IPS-11a (cell line): ENCODE measurements around the gene ERP44.
"Not testable (repeated sequence)": the region's sequence is repeated elsewhere in the genome, so short reads cannot be mapped to it uniquely, and the experiment has no call there.

Experiments
- H3K4me3 ChIP-seq: one replicate; pipeline ENCODE4 v1.5.1; 2013; ENCODE audit warnings: low read depth, low read length, control low read depth

Gene ERP44

GRCh38 chr9:100070104-100071041 lies 28.4 kb downstream of the ERP44 start:
- no peak overlapping the region for H3K4me3 ChIP-seq

DNA sequence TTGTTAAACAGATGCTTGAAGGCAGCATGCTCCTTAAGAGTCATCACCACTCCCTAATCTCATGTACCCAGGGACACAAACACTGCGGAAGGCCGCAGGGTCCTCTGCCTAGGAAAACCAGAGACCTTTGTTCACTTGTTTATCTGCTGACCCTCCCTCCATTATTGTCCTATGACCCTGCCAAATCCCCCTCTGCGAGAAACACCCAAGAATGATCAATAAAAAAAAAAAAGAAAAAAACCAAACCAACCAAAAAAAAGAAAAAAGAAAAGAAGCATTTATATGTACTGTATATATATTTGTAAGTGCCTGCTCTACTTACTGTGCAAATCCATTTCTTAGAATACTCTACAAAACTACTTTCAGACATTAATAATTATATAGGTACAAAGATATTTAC lies 29.7 kb downstream of the ERP44 start:
- not testable (repeated sequence) for H3K4me3 ChIP-seq

- not testable (repeated sequence) for H3K4me3 ChIP-seq
Measured at GRCh38 chr9:100067990-100068389, 30.8 kb downstream of the ERP44 start.

- no peak overlapping the region for H3K4me3 ChIP-seq
Measured at GRCh38 chr9:100066539-100066938, 32.3 kb downstream of the ERP44 start.

DNA sequence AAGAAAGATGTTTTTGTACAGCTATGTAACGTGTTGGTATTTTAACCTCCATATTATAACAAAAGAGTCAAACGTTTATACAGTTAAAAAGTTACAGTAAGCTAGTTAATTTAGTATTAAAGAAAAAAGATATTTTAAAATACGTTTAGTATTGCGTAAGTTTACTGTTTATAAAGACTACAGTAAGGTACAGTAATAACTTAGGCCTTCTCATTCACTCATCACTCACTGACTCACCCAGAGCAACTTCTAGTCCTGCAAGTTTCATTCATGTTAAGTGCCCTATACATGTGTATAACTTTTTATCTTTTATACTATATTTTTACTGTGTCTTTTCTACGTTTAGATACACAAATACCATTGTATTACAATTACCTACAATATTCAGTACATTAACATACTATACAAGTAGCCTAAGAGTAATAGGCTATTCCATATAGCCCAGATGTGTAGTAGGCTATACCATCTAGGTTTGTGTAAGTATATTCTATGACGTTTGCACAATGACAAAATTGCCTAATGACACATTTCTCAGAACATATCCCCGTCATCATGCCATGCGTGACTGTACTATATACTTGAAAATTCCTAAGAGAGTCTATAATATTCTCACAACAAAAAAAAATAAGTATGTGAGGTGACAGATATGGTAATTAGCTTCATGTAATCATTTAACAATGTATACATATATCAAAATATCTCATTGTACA lies 33.8 kb downstream of the ERP44 start:
- no peak overlapping the region for H3K4me3 ChIP-seq

- H3K4me3 ChIP-seq = no peak overlapping the region
Measured at GRCh38 chr9:100063185-100063584, 35.6 kb downstream of the ERP44 start.

- not testable (repeated sequence) for H3K4me3 ChIP-seq
Measured at GRCh38 chr9:100062683-100063082, 36.1 kb downstream of the ERP44 start.

DNA sequence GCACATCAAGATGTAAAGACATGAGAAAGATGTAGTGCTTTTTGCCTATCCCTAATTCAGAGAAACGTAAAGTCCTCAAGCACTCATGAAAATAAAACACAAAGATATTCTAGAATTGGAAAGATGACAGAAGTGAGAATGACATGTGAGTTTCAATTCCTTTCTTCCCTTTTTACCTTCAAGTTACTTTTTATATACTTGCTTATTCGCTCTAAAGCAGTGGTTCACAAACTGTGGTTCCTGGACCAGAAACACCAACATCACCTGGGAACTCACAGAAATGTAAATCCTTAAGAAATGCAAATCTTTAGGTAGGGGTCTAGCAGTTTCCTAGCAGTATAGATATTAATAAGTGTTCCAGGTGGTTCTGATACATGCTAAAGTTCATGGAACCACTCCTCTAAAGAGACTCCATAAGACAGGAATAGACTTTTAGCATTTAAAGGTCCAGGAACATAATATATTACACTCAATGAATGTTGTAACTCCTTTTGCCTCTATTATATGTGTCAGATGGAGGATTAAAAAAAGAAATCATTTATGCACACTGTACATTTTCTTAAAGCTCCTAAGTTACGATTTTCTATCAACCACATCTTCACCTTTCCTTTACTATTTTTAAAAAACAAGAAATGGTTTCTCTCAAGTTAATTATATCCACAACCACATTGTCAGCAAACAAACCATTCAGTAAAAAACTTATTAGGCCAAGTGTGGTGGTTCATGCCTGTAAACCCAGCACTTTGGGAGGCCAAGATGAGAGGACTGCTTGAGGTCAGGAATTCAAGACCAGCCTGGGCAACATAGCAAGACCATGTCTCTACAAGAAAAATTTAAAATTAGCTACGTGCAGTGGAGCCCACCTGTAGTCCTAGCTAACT lies 39.9 kb downstream of the ERP44 start:
- H3K4me3 ChIP-seq = no peak overlapping the region

DNA sequence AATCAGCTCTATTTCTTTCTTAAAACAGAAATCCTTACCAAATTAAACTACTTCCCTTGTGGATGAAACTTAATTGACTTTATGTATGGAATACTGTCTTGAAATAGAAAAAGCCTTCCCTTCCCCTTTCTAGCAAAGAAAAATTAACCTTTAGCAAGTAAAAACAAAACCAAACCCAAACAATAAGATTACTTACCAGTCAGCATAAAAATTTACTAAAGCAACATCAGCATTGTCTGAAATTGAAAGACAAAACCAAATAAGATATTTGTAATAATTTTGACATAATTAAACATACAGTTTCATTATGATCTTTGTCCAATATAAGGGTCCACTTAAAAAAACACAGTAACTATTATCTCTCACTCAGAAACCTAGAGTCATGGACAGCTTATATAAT lies 41.2 kb downstream of the ERP44 start:
- H3K4me3 ChIP-seq = no peak overlapping the region

DNA sequence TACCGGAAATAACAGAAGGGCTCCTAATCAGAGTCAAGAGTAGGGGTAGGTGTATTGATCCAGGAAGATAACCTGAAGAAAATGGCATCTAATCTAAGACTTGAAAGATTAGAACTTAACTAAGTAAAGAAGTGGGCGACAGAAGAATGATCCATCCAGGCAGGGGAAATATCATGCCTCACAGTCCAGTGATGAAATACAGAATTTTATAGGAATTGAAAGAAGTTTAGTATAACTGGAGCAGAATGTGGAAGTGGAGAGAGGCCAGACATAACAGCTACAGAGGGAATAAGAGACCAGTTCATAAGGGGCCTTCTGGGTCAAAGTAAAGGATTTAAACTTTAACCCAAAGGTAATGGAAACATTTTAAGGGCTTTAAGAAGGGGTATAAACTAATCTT lies 42.2 kb downstream of the ERP44 start:
- no peak overlapping the region for H3K4me3 ChIP-seq

DNA sequence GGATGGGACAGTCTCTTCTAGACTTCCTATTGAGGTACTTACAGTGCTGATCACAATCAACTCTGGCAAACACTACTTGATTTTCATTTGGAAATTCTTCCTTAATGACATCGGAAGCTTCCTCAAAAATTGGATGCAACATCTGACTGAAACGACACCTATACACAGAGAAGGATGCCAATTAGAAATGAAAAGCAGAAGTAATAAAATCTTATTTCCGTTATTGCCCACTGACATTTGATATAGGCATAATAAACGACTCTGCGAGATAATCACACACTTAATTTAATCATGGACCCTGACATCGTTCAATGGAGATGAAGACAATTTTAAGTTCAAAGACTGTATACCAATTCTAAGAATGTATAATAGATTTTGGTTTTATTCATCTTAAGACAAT lies 46.4 kb downstream of the ERP44 start:
- H3K4me3 ChIP-seq = no peak overlapping the region

DNA sequence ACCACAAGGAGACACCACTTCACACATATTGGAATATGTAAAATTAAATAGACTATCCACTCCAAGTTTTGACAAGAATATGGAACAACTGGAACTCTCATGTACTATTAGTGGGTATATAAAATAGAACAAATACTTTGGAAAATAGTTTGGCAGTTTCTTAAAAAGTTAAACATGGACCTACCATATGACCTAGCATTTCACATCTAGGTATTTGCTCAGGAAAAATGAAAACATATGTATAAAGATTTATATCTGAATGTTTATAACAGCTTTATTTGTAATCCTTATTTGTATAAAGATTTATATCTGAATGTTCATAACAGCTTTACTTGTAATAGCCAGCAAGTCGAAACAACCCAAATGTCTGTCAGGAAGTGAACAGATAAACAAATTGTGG lies 49.2 kb downstream of the ERP44 start:
- H3K4me3 ChIP-seq = no peak overlapping the region

GRCh38 chr9:100038472-100038871 lies 60.3 kb downstream of the ERP44 start:
- no peak overlapping the region for H3K4me3 ChIP-seq

DNA sequence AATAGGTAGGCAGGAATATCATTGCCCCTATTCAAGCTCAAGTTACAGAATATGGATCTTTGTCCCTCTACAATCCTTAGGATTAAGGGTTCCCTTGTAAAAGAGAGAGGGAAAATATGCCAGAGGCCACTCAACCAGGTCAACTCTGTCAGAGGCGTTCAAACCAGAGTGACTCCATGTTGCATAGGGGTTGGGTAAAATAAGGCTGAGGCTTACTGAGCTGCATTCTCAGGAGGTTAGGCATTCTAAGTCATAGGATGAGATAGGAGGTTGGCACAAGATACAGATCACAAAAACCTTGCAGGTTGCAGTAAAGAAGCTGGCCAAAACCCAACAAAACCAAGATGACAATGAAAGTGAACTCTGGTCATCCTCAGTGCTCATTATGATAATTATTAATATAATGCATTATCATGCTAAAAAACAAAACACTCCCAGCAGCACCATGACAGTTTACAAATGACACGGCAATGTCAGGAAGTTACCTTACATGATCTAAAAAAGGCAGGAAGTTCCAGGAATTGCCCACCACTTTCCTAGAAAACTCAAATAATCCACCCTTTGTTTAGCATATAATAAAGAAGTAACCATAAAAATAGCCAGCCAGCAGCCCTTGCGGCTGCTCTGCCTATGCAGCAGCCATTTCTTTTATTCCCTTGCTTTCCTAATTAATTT lies 64.8 kb downstream of the ERP44 start:
- no peak overlapping the region for H3K4me3 ChIP-seq

DNA sequence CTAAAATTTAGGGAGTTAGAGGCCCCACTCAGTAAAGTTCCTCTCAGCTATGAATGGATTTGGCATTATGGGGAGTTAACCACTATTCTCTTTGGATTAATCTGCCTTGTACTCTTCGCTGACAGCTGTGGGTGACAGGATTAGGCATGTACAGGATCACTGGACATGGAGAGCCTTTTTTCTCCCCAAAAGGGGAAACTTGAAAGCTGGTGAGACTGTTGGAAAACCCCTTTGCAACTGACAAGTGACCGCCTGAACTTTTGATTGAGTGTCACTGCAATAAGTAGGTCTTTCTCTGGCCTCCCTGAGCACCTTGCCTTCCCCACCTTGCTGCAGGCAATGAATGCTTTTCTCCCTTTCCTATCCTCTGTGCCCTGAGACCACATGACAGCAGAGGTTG lies 68.3 kb downstream of the ERP44 start:
- no peak overlapping the region for H3K4me3 ChIP-seq

DNA sequence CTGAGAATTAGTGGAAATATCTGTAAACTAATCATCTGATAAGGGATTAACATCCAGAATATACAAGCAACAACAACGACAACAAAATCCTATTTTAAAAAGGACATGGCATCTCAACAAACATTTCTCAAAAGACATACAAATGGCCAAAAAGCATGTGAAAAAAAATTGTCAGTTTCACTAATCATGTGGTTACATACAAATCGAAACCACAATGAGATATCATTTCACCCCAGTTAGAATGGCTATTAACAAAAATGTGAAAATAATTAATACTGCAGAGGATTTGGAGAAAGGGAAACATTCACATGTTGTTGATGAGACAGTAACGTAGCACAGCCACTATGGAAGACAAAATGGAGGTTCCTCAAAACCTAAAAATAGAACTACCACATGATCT lies 69.5 kb downstream of the ERP44 start:
- no peak overlapping the region for H3K4me3 ChIP-seq

GRCh38 chr9:100028201-100028784 lies 70.5 kb downstream of the ERP44 start:
- H3K4me3 ChIP-seq = no peak overlapping the region

DNA sequence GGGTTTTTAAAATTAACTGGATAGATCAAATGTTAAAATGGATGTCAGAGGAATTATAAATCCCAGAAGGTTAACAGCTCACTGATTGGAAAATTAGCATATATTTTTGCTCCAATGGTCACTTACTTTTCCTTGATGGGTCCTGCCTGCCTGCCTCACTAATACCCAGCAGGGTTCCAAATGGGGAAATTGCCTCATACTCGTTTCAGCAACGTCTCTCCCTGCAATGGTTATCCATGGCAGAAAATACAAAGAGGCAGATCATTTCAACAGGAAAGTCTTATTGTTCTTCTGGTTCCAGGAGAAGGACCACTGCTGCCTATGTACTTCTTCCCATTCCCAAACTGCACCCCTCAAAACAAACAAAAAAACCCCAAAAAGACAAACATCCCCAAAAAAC lies 71.3 kb downstream of the ERP44 start:
- no peak overlapping the region for H3K4me3 ChIP-seq

- H3K4me3 ChIP-seq = no peak overlapping the region
Measured at GRCh38 chr9:100021931-100022330, 76.9 kb downstream of the ERP44 start.

- no peak overlapping the region for H3K4me3 ChIP-seq
Measured at GRCh38 chr9:100020121-100020795, 78.5 kb downstream of the ERP44 start.
